GM18909 (cell line): ENCODE results near the gene LRCH1.

ENCODE experiments used
- ATAC-seq: cut with Tn5 transposase; IDR thresholded peaks from one replicate; pipeline ENCODE4 v1.9.1; 2021; ENCODE audit warnings: mild to moderate bottlenecking; ENCODE audit not compliant: unreplicated experiment, poor library complexity

Gene LRCH1

GRCh38 chr13:46561286-46561685 lies 8.3 kb downstream of the LRCH1 start:
- no peak for ATAC-seq

DNA sequence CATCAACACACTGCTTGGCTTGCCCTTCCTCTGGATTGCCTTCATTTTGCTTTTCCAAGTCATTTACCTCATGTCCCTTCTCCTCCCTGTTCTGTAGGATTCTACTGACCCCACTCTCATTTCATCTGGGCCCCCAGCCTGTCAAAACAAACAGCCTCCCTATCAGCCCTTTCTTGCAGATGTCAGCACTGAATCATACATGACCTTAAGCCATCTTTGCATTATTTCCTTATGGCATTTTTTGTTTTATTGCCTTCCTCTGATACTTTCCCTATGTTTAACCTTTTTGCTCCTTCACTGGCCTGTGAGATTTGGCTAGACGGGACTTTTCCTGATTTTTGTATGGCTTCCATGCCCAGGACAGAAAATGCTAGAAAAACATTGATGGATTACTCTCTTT lies 8.7 kb downstream of the LRCH1 start:
- ATAC-seq, result no peak

DNA sequence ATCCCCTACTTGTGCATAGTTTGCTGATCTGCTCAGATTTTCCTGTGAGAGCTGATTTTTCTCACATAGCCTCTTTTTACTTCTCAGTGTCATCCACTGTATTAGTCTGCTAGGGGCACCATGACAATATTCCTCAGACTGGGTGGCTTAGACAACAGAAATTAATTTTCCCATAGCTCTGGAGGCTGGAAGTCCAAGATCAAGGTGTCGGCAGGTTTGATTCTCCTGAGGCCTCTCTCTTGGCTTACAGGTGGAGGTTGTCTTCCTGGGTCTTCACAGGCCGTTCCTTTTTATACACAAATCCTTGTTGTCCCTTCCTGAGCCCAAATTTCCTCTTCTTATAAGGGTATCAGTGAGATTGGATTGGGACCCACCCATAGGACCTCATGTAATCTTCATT lies 9.2 kb downstream of the LRCH1 start:
- no peak for ATAC-seq

GRCh38 chr13:46562581-46562980 lies 9.6 kb downstream of the LRCH1 start:
- ATAC-seq, result no peak

DNA sequence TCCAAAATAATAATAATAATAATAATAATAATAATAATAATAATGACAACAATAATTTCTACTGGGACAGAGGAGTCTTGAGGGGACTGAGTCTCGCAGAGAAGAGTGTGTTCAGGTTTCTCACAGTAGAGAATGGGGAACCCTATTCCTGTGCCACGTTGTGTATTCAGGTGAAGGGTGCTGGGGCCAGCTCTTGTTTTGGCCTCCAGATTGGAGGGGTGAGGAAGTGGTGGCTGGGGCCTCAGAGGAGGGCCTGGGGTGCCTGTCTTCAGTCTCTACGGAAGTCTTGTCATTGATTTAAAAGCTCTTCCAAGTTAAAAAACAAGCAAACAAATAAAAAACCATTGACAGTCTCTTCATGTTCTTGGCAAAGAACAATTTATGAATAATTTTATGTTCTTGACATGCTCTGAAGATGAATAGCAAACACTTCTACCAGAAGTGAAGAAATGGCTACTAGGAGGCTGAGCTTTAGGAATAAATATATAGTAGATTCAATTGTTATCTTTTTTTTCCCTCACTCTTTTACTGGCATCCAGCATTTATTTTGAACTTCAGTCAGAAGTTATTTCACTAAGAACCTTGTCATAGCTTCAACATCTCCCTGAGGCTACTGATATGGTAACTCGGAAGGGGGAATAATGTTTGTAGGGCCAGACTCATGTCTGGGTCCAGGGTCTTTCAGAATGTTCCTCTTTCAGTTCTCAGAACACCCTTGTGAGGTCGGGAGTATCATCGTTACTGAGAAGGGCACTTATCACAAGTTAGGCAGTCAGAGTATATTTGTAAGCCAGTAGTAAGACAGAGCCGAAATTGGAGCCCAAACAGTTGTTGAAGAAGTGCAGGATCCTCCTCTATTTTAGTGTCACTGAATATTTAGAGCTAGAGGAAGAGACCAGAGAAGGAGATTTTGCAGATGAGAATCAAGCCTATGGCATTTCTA lies 13.1 kb downstream of the LRCH1 start:
- peak; percentile 74 for ATAC-seq

GRCh38 chr13:46567671-46568070 lies 14.7 kb downstream of the LRCH1 start:
- no peak for ATAC-seq

DNA sequence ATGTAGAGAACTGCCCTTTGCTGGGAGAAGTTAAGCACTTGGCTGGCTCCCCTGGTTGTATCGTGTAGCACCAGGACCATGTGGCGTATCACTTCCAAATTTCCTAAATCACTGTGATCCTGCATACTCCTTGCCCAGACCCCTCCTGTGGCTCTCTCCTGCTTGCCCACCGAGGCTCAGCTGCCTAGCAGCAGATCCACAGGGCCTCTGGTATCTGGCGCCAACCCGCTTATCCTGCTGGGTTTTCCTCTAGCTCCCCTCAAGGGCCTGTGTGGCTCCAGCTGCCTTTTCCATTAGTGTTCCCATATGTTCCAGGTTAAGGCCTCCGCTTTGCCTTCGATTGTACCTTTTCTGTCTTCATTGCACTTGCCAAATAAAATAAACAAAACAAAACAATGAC lies 16.5 kb downstream of the LRCH1 start:
- ATAC-seq, result no peak

DNA sequence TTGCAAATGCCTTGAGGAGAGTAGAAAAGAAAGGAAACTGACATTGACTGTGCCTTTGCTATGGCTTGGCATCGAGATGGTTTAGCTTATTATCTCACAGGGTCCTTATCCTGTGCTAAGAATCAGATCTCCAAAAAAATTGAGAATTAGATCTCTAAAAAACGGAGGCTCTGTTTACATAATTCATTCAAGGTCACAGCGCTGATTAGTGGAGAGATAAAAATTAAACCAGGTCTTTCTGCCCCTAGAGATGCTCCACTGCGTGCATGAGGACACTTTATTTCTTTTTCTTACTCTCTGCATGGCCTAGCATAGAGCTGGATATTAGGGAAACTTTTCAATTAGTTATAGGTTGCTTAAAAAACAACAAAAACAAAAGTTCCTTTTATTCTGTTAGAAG lies 17.3 kb downstream of the LRCH1 start:
- no peak for ATAC-seq

- ATAC-seq, result peak; percentile 56
Measured at GRCh38 chr13:46571189-46571908, 18.4 kb downstream of the LRCH1 start.

GRCh38 chr13:46571909-46572595 lies 19.1 kb downstream of the LRCH1 start:
- no peak for ATAC-seq

DNA sequence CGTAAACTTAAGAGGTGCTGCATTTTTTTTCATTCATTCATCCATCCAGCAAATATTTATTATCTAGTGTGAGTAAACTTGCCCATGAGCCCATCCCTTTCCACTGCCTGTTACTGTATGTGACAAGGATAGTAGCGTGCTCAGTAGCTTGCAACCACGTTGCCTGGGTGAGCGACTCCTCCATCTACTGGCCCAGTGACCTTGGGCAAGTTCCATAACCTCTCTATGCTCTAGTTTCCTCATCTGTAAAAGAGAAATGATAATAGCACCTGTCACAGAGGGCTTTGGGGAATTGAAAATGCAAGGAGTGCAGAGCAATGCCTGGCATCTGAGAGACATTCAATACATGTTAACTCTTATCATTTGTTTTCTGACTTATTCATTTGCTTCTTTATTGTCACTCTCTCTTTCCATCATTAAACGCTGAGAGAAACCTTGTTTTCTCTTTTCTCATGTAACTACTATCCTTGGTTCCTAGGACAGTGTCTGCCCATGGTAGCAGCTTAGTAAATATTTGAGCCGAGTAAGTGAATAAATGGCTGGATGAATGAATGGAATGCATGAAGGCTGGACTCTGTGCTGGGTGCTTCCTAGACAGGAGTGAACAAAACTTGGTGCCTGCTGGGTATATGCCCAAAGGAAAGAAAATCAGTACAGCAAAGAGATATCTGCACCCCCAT lies 19.9 kb downstream of the LRCH1 start:
- peak; percentile 63 for ATAC-seq

DNA sequence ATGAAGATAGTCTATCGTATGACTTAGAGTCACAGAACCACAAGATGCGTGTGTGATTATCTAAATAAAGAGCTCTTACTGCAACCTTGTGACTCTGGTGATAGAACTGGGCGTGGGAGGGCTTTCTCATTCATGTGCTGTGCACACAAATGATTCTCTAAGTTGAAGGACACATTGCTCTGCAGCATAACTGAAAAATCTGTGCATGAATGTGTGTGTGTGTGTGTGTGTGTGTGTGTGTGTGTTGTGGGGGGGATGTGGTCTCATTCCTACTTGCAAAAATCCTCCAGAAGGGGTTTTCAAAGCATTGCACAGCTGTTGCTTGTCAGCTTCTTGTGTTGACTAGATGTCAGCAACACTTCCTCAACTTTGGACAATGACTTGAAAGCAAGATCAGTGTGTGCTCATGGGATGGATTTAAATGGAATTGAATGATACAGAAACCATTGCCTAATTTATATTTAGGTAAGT lies 22.4 kb downstream of the LRCH1 start:
- ATAC-seq, result peak; percentile 26

- no peak for ATAC-seq
Measured at GRCh38 chr13:46575818-46576221, 22.9 kb downstream of the LRCH1 start.

- ATAC-seq, result no peak
Measured at GRCh38 chr13:46576762-46577161, 23.8 kb downstream of the LRCH1 start.

GRCh38 chr13:46577696-46578589 lies 25.0 kb downstream of the LRCH1 start:
- peak; percentile 24 for ATAC-seq

DNA sequence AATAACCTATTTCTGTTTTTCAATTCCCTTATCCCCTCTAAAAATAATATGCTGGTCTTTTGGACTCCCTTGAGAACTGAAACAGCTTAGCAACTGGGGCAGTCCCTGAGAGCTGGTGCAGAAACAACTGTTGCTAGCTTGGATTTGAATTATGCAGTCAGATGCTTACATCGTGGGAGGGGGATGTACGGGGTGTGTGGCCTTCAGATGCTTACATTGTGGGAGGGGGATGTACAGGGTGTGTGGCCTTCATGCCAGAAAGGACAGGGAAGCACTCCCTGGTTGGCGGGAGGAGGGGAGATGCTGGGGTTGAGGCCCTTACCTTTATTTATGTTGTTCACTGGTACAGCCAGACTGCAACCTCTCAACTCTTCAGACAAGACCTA lies 25.6 kb downstream of the LRCH1 start:
- peak; percentile 47 for ATAC-seq

GRCh38 chr13:46580362-46580839 lies 27.4 kb downstream of the LRCH1 start:
- ATAC-seq, result no peak

GRCh38 chr13:46582190-46582589 lies 29.2 kb downstream of the LRCH1 start:
- no peak for ATAC-seq
